GM21515 (cell line): ENCODE results near the gene SLC31A1.

Experiments
- ATAC-seq: cut with Tn5 transposase; IDR thresholded peaks from one replicate; pipeline ENCODE4 v1.9.1; 2021; ENCODE audit not compliant: unreplicated experiment

Gene SLC31A1

DNA sequence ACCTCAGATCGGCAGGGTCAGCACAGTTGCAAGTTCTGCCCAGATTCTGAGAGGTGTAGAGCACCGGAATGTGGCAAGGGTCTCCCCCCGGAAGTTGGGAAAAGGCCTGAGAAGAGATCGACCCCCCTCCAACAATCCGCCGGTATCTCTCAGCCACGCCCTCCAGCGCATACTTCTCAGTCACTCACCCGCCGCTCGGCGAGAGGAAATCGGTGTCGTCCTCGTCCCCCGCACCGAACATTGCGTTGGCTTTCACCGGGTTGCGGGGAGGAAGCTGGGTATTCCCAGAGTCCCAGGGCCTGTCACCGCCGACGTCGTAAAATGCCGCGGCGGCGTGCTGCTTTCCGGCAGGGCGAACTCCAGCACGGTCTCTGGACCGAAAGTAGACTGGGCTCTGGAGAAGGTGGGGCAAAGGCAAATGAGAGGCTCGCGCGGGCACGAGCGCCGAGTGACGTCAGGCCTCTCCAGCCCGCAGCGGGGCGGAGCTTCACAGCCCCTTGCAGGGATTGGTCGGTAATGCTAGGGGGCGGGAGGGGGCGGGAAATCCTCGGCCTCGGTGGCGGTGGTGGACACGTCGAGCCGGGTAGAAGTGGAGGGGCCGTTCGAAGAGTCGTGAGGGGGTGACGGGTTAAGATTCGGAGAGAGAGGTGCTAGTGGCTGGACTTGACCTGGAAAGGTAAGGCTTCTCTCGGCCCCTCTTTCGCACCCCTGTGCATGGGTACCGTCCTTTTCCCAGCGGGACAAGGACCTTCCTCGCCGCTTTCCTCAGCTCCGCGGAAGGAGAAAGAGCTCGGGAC is at the start of gene SLC31A1, which contains the start of gene FKBP15:
TSS of gene SLC31A1 (plus strand) at position 542 of the 797 bp plus-strand sequence. CDS start 34,605 bp downstream, outside the sequence.
TSS of gene FKBP15 (minus strand) at position 275 of the 797 bp plus-strand sequence. CDS start at position 241, 34 bp downstream.
- peak; percentile 83 for ATAC-seq

- ATAC-seq, result no peak
Observed at GRCh38 chr9:113173341-113173740, 48.0 kb upstream of the SLC31A1 start.

DNA sequence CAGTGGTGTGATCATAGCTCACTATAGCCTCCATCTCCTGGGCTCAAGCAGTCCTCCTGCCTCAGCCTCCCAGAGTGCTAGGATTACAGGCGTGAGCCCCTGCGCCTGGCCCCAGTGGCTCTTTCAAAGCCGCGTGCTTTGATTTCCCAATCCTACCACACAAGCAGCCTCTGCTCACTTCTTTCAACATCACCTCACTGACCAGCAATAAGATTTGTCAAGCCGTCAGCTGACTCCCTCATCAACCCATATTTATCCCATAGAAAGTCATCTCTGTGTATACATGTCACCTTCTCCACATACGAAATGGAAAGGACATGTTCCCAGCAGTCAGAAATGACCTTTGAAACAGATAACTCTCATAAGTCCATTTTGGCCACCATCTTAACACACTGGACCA is 44.5 kb upstream of the SLC31A1 start:
- ATAC-seq, result no peak

DNA sequence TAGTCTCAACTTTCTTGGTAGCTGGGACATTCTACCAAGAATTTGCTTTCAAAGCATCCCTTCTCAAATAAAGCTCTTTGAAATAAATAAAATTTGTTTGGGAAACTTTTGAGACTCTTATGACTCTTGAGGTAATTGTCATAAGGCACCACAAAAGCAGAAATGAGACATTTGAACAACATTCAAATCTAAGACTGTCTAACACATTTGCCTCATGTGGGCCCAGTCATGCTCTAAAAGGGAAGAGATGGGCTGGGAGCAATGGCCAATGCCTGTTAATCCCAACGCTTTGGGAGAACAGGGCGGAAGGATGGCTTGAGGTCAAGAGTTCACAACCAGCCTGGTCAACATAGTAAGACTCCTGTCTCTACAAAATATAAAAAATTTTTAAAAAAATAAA is 44.1 kb upstream of the SLC31A1 start:
- ATAC-seq, result no peak

GRCh38 chr9:113178087-113178486 is 43.3 kb upstream of the SLC31A1 start:
- no peak for ATAC-seq

DNA sequence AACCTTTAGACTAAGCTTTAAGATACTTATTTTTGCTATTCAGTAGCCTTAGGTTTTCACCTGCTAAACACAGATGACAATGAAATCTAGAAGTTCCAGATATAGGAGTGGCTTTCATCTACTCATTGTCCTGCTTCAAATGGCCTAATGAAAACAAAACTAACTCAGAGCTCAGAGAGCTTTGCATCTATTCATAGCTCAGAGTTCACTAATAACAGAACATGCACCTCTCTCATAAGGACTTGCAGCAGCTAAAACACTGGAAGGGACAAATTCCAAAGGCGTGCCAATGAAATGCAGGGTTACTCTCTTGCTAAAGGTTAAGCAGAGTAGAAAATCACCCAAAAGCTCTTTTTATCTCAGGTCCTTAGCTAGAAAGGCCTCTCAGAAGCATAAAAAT is 41.5 kb upstream of the SLC31A1 start:
- no peak for ATAC-seq

GRCh38 chr9:113181165-113181564 is 40.2 kb upstream of the SLC31A1 start:
- ATAC-seq, result no peak

GRCh38 chr9:113183956-113184488 is 37.3 kb upstream of the SLC31A1 start:
- no peak for ATAC-seq

GRCh38 chr9:113184539-113184938 is 36.8 kb upstream of the SLC31A1 start:
- ATAC-seq, result no peak

DNA sequence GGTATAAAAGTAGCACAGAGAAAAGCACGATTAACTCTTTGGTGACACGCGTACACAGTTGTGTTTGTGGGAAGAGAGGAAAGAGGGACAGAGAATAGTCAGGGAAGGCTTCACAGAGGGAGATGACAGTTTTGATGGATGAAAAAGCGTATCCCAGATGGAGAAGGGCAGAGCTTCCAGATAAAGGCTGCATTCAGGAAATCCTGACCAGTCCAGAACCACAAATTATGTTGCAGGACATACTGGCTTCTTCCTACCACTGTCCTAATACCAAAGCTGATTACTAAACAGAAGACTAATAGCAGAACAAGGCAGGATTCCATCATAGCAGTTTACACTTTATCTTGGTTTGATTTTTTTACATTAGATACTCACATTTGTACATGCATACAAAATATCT is 36.1 kb upstream of the SLC31A1 start:
- no peak for ATAC-seq

DNA sequence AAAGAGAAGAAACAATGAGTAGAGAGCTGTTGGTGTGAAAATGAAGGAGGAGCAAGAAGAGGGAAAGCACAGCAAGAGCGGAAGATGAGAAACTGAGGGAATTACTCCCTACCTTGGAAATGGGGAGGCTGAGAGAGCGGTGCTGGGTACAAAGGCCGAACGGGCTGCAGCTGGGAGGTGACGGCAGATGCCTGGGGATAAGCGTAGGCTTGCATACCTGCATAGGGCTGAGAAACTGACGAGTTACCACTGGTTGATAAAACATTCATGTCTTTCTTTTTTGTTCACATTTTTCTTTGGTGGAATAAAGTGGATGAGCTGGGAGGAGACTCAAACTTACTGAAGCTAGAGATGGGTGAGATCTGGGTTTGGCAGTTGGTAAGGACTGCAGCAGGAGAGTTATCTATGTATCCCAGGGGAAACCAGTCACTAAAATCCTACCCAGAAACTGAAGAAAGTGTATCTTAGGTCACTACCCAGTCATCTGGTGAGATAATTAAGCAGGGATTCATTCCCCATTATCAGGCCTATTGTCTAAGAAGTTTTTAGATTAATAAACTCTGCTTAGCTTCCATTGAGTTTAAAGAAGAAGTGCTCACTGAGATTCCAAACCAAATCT is 35.1 kb upstream of the SLC31A1 start:
- no peak for ATAC-seq

DNA sequence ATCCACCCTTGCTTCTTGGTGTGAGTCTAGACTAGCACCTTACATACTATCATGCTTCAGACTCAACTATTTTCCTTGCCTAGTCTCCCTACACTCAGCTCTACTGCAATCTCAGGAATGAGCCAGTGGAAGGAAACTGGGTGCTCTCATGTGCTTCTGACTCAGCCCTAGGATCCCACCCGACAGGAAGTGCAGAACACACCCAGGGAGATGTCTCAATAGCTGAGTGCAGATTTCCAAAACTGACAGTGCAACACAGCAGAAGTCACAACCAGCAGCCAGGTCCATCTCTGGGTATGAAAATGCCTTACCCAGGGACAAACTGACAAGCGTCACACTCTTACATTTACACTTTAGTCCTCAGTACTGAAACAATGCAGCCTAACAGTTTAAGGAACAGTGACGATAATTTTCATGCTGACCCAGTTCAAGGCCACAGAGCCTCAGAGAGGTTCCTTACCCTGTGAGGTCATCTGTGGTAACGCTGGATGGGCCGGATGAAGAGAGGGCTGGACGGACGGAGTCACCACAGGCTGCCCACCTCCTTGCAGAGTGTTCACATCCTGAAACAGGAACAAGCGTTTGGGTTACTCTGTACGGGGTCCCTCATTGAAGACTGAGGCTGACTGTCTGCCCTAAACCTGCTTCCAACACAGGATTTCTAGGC is 33.3 kb upstream of the SLC31A1 start:
- no peak for ATAC-seq

GRCh38 chr9:113192455-113192854 is 28.9 kb upstream of the SLC31A1 start:
- no peak for ATAC-seq

DNA sequence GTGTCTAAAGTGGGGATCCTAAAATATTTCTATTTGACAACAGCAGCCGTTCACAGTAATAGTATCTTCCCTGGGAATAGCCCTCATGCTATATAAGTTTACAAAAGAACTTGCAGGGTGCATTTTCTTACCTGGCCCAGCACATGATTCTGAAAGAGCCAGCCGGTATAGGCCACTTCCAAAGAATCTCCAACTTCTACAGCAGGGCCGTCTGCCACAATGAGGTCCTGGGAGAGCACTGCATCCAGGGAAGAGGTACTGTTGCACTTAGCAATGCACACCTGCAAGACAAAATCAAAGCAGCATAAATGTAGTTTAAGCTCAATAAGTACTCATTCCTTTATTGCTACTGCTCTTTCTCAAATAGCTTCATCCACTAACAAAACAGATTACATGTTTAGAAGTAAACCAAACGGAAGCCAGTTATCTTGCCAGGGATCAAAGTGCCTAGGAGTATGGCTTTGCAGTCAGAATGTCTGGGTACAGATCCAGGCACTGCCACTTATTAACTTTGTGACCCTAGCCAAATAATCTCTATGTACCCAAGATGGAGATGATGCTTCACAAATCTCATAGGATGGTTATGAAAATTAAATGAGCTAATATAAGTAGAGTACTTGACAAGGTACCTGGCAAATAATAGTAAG is 21.5 kb upstream of the SLC31A1 start:
- ATAC-seq, result no peak

- no peak for ATAC-seq
Observed at GRCh38 chr9:113205432-113205831, 15.9 kb upstream of the SLC31A1 start.

- ATAC-seq, result no peak
Observed at GRCh38 chr9:113205861-113206260, 15.5 kb upstream of the SLC31A1 start.

- no peak for ATAC-seq
Observed at GRCh38 chr9:113210815-113211214, 10.5 kb upstream of the SLC31A1 start.

DNA sequence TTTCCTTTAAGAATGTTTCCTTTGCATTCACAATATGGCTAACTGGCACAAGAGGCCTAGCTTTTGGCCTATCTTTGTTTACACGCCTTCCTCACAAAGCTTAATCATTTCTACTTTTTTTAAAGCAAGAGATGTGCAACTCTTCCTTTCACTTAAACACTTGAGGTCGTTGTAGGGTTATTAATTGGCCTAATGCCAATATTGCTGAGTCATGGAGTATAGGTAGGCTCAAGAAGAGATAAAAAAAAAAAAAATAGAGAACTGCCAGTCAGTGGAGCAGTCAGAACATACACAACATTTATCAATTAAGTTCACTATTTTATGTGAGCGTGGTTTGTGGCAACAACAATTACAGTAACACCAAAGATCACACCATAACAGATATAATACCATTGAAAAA is 6.2 kb upstream of the SLC31A1 start:
- no peak for ATAC-seq

- ATAC-seq, result no peak
Observed at GRCh38 chr9:113216406-113216805, 4.9 kb upstream of the SLC31A1 start.

DNA sequence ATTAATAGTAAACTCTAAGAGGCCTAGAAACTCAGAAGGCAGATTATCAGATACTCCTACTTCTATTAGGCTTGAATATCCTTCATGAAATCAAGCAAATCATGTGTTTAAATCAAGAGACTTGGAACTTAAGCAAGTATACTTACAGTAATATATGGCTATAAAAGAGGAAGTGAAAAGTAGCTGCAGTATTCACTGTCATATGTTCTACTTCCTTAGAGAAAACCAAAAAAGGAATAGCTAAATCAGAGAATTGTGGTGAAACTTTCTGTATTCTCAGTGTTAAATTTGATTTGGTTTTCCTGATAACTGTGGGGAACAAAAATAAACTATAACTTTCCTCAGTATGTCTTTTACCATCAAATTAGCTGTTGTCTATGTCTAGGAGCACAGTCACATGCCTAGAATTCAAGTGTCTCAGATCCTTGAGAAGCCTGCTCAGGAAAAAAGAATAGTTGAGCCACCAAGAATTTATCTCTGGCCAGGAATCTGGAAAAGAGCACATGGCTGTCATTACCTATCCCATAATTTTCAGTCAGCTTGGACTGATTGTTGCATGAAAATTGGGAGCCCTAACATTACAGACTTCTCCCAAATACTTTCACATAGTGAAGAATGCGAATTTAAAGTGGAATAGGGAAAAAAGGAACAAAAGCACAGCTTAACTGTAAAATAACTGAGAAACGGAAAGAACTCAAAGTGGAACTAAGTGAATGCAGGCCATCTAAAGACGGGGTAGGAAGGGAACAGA is 2.0 kb upstream of the SLC31A1 start:
- peak; percentile 41 for ATAC-seq
